Measurements from ENCODE around the gene C2orf81. TPM values are rescaled to one million over a fixed set of nuclear protein-coding genes. Genes with fewer than 3 reads are reported as not detected.

Gene C2orf81
- total and polyA plus RNA-seq, 7 donors: 0.06 to 0.46 (median 0.34) TPM

GRCh38 chr2:74368499-74368898 is 52.9 kb downstream of the C2orf81 start:
- TF ChIP-seq, protein P1, sequence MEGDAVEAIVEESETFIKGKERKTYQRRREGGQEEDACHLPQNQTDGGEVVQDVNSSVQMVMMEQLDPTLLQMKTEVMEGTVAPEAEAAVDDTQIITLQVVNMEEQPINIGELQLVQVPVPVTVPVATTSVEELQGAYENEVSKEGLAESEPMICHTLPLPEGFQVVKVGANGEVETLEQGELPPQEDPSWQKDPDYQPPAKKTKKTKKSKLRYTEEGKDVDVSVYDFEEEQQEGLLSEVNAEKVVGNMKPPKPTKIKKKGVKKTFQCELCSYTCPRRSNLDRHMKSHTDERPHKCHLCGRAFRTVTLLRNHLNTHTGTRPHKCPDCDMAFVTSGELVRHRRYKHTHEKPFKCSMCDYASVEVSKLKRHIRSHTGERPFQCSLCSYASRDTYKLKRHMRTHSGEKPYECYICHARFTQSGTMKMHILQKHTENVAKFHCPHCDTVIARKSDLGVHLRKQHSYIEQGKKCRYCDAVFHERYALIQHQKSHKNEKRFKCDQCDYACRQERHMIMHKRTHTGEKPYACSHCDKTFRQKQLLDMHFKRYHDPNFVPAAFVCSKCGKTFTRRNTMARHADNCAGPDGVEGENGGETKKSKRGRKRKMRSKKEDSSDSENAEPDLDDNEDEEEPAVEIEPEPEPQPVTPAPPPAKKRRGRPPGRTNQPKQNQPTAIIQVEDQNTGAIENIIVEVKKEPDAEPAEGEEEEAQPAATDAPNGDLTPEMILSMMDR (IDR thresholded peaks at IDR 0.05): no peak
- 91 to 96% (median 92%) methylated on average over 5 of the region's 5 CpGs for WGBS, 3 donors
- H3K4me1 ChIP-seq: no peaks in the 10 kb centered on the region
- H3K9me3 ChIP-seq: no peaks in the 10 kb centered on the region
- DNase-seq: no peak
- H3K27ac ChIP-seq: no peak overlapping the region
- no peak overlapping the region for H3K4me3 ChIP-seq
- no peaks in the 10 kb centered on the region for H3K27me3 ChIP-seq (ENCODE audit: insufficient read depth in 3 of 3, low read length in 2 of 3)
- intact Hi-C loops (cut with DNase I): no loop called here
- peaks cover 9 to 89% of the 10 kb centered on the region in 2 donors for H3K36me3 ChIP-seq (ENCODE audit: insufficient read depth in 1 of 2, low read depth in 1 of 2)
- ATAC-seq: no peak

DNA sequence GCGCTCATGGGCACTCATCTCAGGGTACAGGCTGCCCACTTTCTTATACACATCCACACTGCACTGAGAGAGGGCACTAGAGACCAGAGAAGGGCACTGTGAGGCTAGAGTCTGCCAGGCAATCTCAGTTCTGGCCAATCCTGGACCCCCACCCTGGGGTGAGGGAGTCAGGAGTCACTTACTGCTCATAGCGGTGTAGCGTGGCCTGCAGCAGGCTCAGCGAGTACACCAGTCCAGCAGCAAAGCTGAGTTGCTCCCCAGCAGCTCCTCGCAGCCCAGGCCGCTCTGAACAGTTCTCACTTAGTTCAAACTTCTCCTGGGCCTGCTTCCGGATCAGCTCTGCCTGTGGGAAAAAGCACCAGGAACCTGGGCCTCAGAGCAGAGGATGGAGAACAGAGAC is 53.6 kb downstream of the C2orf81 start:
- Histone ChIP-seq H3K4me3 (no peak overlapping the region), H3K27me3 (ENCODE audit: insufficient read depth in 3 of 3, low read length in 2 of 3) (no peaks in the 10 kb centered on the region), H3K36me3 (ENCODE audit: insufficient read depth in 1 of 2, low read depth in 1 of 2) (peaks cover 10 to 97% of the 10 kb centered on the region in 2 donors), H3K4me1 (no peaks in the 10 kb centered on the region), H3K9me3 (no peaks in the 10 kb centered on the region), H3K27ac (no peak overlapping the region)
- ATAC-seq (no peak), DNase-seq (no peak)
- 97 to 99% (median 97%) methylated on average over 7 of the region's 7 CpGs for WGBS, 3 donors
- TF ChIP-seq, protein P1 (IDR thresholded peaks at IDR 0.05): no peak
- intact Hi-C loops (cut with DNase I): no loop called here

GRCh38 chr2:74366036-74366435 is 55.4 kb downstream of the C2orf81 start:
- Histone ChIP-seq H3K36me3 (ENCODE audit: insufficient read depth in 1 of 2, low read depth in 1 of 2) (peaks cover 15 to 100% of the 10 kb centered on the region in 2 donors), H3K27ac (no peak overlapping the region), H3K4me1 (no peaks in the 10 kb centered on the region), H3K9me3 (no peaks in the 10 kb centered on the region), H3K4me3 (no peak overlapping the region), H3K27me3 (ENCODE audit: insufficient read depth in 3 of 3, low read length in 2 of 3) (no peaks in the 10 kb centered on the region)
- WGBS, 3 donors: 92 to 100% (median 98%) methylated on average over 3 of the region's 3 CpGs
- DNase-seq (no peak), ATAC-seq (no peak)
- intact Hi-C loops (cut with DNase I): no loop called here
- TF ChIP-seq, protein P1 (IDR thresholded peaks at IDR 0.05): no peak

DNA sequence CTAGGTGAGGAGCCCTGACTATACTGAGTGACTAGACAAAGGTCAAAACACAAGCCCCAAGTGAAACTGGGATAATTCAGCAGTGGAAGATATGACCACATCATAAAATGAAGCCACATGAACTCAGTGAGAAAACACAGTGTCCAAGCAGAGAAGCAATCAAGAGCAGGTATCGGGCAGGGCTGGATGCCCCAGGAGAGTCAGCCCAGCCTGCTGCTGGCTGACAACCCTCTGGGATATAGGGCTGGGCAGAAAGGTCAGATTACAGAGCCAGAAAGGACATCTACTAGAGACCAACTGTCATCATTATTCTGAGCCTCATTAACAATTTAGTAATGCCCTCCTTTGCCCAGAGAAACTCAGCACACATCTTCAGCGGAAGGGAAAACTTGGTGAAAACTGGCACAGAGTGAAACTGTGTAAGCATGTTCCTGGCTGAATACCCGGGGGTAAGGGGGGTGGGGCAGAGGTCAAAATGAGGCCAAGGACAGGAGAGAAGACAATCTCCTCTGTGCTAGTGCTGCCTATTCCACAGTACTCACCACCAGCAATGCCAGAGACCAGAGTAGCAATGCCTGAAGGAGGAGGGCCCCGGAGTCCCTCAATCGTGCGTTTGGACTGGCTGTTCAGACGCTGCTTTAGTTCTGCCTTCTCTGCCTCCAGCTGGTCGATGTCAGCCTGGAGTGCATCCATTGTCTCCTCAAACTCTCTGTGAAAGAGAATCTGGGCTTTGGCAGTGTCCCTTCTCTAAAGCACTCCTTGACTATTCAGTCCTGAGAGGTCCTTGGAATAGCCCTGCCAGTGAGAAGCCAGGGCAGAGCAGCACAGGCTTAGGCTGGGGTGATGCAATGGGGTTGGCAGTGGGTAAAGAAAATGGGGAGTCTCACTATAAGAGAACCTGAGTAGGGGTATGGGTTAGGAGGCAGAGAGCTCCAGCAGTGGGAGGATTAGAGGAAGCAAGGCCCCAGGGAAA is 56.6 kb downstream of the C2orf81 start:
- ATAC-seq: peak; percentile 39 to 66 (median 42)
- H3K9me3 ChIP-seq: no peaks in the 10 kb centered on the region

More for the DNA sequence above, 56.6 kb downstream of the C2orf81 start:
- no peak overlapping the region for H3K4me3 ChIP-seq
- peaks cover 12 to 100% of the 10 kb centered on the region in 2 donors for H3K36me3 ChIP-seq (ENCODE audit: insufficient read depth in 1 of 2, low read depth in 1 of 2)
- H3K4me1 ChIP-seq: no peaks in the 10 kb centered on the region
- H3K27ac ChIP-seq: no peak overlapping the region
- no peak for DNase-seq
- TF ChIP-seq, protein P1 (IDR thresholded peaks at IDR 0.05): no peak
- H3K27me3 ChIP-seq (ENCODE audit: insufficient read depth in 3 of 3, low read length in 2 of 3): no peaks in the 10 kb centered on the region
- WGBS, 3 donors: 26 to 44% (median 30%) methylated on average over 8 of the region's 8 CpGs
- intact Hi-C loops (cut with DNase I): no loop called here

Other genes starting within 250 kb of the C2orf81 start
- 10 to 100 TPM; 28.0 to 44.3 (median 28.9) TPM for gene MOB1A, start 242.7 kb downstream of the C2orf81 start, total RNA-seq
- gene MOB1A, start 242.7 kb downstream of the C2orf81 start, polyA plus RNA-seq: 10 to 100 TPM; 13.6 to 71.2 (median 24.8) TPM
- 10 to 100 TPM; 16.6 to 76.2 (median 61.2) TPM for gene MTHFD2, start 223.0 kb downstream of the C2orf81 start, total RNA-seq
- gene MTHFD2, start 223.0 kb downstream of the C2orf81 start, polyA plus RNA-seq: 100 to 1,000 TPM in 1 of 3 donors, 10 to 100 TPM in 2; 52.1 to 112 (median 60.4) TPM
- gene SLC4A5, start 78.2 kb downstream of the C2orf81 start, total RNA-seq: 1 to 10 TPM in 3 of 4 donors, under 1 TPM in 1; 0.57 to 5.7 (median 2.3) TPM
- gene SLC4A5, start 78.2 kb downstream of the C2orf81 start, polyA plus RNA-seq: under 1 TPM; 0.27 to 0.53 (median 0.42) TPM
- gene DCTN1, start 41.3 kb downstream of the C2orf81 start, total RNA-seq: 100 to 1,000 TPM in 3 of 4 donors, 10 to 100 TPM in 1; 99.0 to 131 (median 116) TPM
- gene DCTN1, start 41.3 kb downstream of the C2orf81 start, polyA plus RNA-seq: 10 to 100 TPM; 45.6 to 61.3 (median 52.1) TPM
- gene WDR54, start 111 bp upstream of the C2orf81 start, total RNA-seq: 1 to 10 TPM; 1.1 to 1.6 (median 1.4) TPM
- 1 to 10 TPM in 2 of 3 donors, under 1 TPM in 1; 0.52 to 2.4 (median 2.4) TPM for gene WDR54, start 111 bp upstream of the C2orf81 start, polyA plus RNA-seq
- 10 to 100 TPM in 2 of 4 donors, 1 to 10 TPM in 2; 6.0 to 18.8 (median 9.0) TPM for gene RTKN, start 20.3 kb upstream of the C2orf81 start, total RNA-seq
- 10 to 100 TPM in 1 of 3 donors, 1 to 10 TPM in 2; 3.1 to 12.1 (median 6.6) TPM for gene RTKN, start 20.3 kb upstream of the C2orf81 start, polyA plus RNA-seq
- gene INO80B, start 33.5 kb upstream of the C2orf81 start, total RNA-seq: 10 to 100 TPM; 23.6 to 39.0 (median 28.6) TPM
- gene INO80B, start 33.5 kb upstream of the C2orf81 start, polyA plus RNA-seq: 10 to 100 TPM; 29.1 to 61.1 (median 41.7) TPM
- 10 to 100 TPM; 21.6 to 41.3 (median 23.4) TPM for gene WBP1, start 36.8 kb upstream of the C2orf81 start, total RNA-seq
- gene WBP1, start 36.8 kb upstream of the C2orf81 start, polyA plus RNA-seq: 10 to 100 TPM; 19.4 to 26.2 (median 24.7) TPM
- gene MOGS, start 43.8 kb upstream of the C2orf81 start, total RNA-seq: 10 to 100 TPM; 17.1 to 26.4 (median 24.2) TPM
- gene MOGS, start 43.8 kb upstream of the C2orf81 start, polyA plus RNA-seq: 10 to 100 TPM; 19.8 to 38.8 (median 25.2) TPM
- 100 to 1,000 TPM; 118 to 157 (median 138) TPM for gene MRPL53, start 51.1 kb upstream of the C2orf81 start, total RNA-seq
- gene MRPL53, start 51.1 kb upstream of the C2orf81 start, polyA plus RNA-seq: 10 to 100 TPM; 63.7 to 90.0 (median 63.9) TPM
- 1 to 10 TPM; 2.7 to 8.3 (median 4.5) TPM for gene CCDC142, start 61.4 kb upstream of the C2orf81 start, total RNA-seq
- gene CCDC142, start 61.4 kb upstream of the C2orf81 start, polyA plus RNA-seq: 1 to 10 TPM; 1.4 to 8.7 (median 2.5) TPM
- 10 to 100 TPM in 1 of 4 donors, 1 to 10 TPM in 3; 5.4 to 10.1 (median 8.4) TPM for gene TTC31, start 61.5 kb upstream of the C2orf81 start, total RNA-seq
- gene TTC31, start 61.5 kb upstream of the C2orf81 start, polyA plus RNA-seq: 10 to 100 TPM in 1 of 3 donors, 1 to 10 TPM in 2; 7.9 to 13.2 (median 9.4) TPM
- under 1 TPM in 2 of 4 donors, not detected in 2; 0.15 to 0.36 TPM for gene LBX2, start 78.0 kb upstream of the C2orf81 start, total RNA-seq
- under 1 TPM; 0.14 to 0.68 (median 0.26) TPM for gene LBX2, start 78.0 kb upstream of the C2orf81 start, polyA plus RNA-seq
- gene PCGF1, start 86.1 kb upstream of the C2orf81 start, total RNA-seq: 10 to 100 TPM; 14.3 to 32.0 (median 21.5) TPM
- 10 to 100 TPM; 25.6 to 60.3 (median 44.9) TPM for gene PCGF1, start 86.1 kb upstream of the C2orf81 start, polyA plus RNA-seq
- not detected for gene TLX2, start 92.8 kb upstream of the C2orf81 start, total RNA-seq
- gene TLX2, start 92.8 kb upstream of the C2orf81 start, polyA plus RNA-seq: not detected
- gene DQX1, start 104.6 kb upstream of the C2orf81 start, total RNA-seq: not detected
- under 1 TPM; 0.19 to 0.27 (median 0.27) TPM for gene DQX1, start 104.6 kb upstream of the C2orf81 start, polyA plus RNA-seq
- gene AUP1, start 108.1 kb upstream of the C2orf81 start, total RNA-seq: 10 to 100 TPM; 56.0 to 94.7 (median 84.6) TPM
- 100 to 1,000 TPM; 123 to 205 (median 169) TPM for gene AUP1, start 108.1 kb upstream of the C2orf81 start, polyA plus RNA-seq
- gene HTRA2, start 108.3 kb upstream of the C2orf81 start, total RNA-seq: 10 to 100 TPM; 23.0 to 30.9 (median 27.2) TPM
- gene HTRA2, start 108.3 kb upstream of the C2orf81 start, polyA plus RNA-seq: 10 to 100 TPM; 24.2 to 54.4 (median 41.8) TPM
- gene LOXL3, start 132.3 kb upstream of the C2orf81 start, total RNA-seq: 1 to 10 TPM in 3 of 4 donors, under 1 TPM in 1; 0.99 to 2.3 (median 1.6) TPM
- gene LOXL3, start 132.3 kb upstream of the C2orf81 start, polyA plus RNA-seq: under 1 TPM; 0.62 to 0.64 (median 0.64) TPM
- 1 to 10 TPM; 1.2 to 3.8 (median 2.0) TPM for gene DOK1, start 133.1 kb upstream of the C2orf81 start, total RNA-seq
- 1 to 10 TPM; 1.0 to 2.0 (median 1.1) TPM for gene DOK1, start 133.1 kb upstream of the C2orf81 start, polyA plus RNA-seq
- gene M1AP, start 226.7 kb upstream of the C2orf81 start, total RNA-seq: under 1 TPM in 1 of 4 donors, not detected in 3; 0.21 TPM
- gene M1AP, start 226.7 kb upstream of the C2orf81 start, polyA plus RNA-seq: under 1 TPM in 1 of 3 donors, not detected in 2; 0.01 TPM
- 1 to 10 TPM; 2.0 to 5.7 (median 2.5) TPM for gene SEMA4F, start 232.6 kb upstream of the C2orf81 start, total RNA-seq
- gene SEMA4F, start 232.6 kb upstream of the C2orf81 start, polyA plus RNA-seq: 1 to 10 TPM in 1 of 3 donors, under 1 TPM in 2; 0.59 to 1.5 (median 0.72) TPM

All from psoas muscle (tissue), 8 donors.